Stimulated activated CD8-positive, alpha-beta memory T cell treated with anti-CD3 and anti-CD28 coated beads, Interleukin-2, amount 100 ng/mL, for 48 hours (primary cell): Measurements from ENCODE around the gene SERPINA3.

Experiments
- DNase-seq, 2 donors: peaks; one replicate each; pipeline ENCODE4 v3.0.0-alpha.2; 2020; ENCODE audit warnings: low read depth in 2 of 2

SERPINA3 gene

GRCh38 chr14:94612580-94613554, 676 bp downstream of the SERPINA3 start:
- no peak for DNase-seq

- DNase-seq, result no peak
Observed at GRCh38 chr14:94613720-94614644, 1.8 kb downstream of the SERPINA3 start.

- no peak for DNase-seq
Observed at GRCh38 chr14:94614802-94615201, 2.6 kb downstream of the SERPINA3 start.

- no peak for DNase-seq
Observed at GRCh38 chr14:94615254-94615653, 3.1 kb downstream of the SERPINA3 start.

- DNase-seq, result no peak
Observed at GRCh38 chr14:94615823-94616570, 3.8 kb downstream of the SERPINA3 start.

GRCh38 chr14:94617366-94617941, 5.3 kb downstream of the SERPINA3 start:
- DNase-seq, result no peak

GRCh38 chr14:94617988-94618822, 6.0 kb downstream of the SERPINA3 start:
- DNase-seq, result no peak

- no peak for DNase-seq
Observed at GRCh38 chr14:94619297-94619696, 7.1 kb downstream of the SERPINA3 start.

GRCh38 chr14:94620597-94620996, 8.4 kb downstream of the SERPINA3 start:
- DNase-seq, result no peak

GRCh38 chr14:94621358-94622134, 9.4 kb downstream of the SERPINA3 start:
- DNase-seq, result no peak

GRCh38 chr14:94622653-94623421, 10.6 kb downstream of the SERPINA3 start:
- DNase-seq, result no peak

GRCh38 chr14:94623422-94623809, 11.2 kb downstream of the SERPINA3 start:
- DNase-seq, result no peak

- no peak for DNase-seq
Observed at GRCh38 chr14:94623856-94624499, 11.8 kb downstream of the SERPINA3 start.

GRCh38 chr14:94624537-94625352, 12.6 kb downstream of the SERPINA3 start:
- DNase-seq, result no peak

GRCh38 chr14:94625353-94625635, 13.1 kb downstream of the SERPINA3 start:
- no peak for DNase-seq

GRCh38 chr14:94628578-94628977, 16.4 kb downstream of the SERPINA3 start:
- no peak for DNase-seq

GRCh38 chr14:94630396-94630795, 18.2 kb downstream of the SERPINA3 start:
- DNase-seq, result no peak

- DNase-seq, result no peak
Observed at GRCh38 chr14:94631050-94631449, 18.9 kb downstream of the SERPINA3 start.
